Measurements from ENCODE around the gene FBXL14. TPM values are rescaled to one million over a fixed set of nuclear protein-coding genes. Genes with fewer than 3 reads are reported as not detected.

Gene FBXL14
- total RNA-seq: 9.2 and 14.9 TPM in 2 replicates

DNA sequence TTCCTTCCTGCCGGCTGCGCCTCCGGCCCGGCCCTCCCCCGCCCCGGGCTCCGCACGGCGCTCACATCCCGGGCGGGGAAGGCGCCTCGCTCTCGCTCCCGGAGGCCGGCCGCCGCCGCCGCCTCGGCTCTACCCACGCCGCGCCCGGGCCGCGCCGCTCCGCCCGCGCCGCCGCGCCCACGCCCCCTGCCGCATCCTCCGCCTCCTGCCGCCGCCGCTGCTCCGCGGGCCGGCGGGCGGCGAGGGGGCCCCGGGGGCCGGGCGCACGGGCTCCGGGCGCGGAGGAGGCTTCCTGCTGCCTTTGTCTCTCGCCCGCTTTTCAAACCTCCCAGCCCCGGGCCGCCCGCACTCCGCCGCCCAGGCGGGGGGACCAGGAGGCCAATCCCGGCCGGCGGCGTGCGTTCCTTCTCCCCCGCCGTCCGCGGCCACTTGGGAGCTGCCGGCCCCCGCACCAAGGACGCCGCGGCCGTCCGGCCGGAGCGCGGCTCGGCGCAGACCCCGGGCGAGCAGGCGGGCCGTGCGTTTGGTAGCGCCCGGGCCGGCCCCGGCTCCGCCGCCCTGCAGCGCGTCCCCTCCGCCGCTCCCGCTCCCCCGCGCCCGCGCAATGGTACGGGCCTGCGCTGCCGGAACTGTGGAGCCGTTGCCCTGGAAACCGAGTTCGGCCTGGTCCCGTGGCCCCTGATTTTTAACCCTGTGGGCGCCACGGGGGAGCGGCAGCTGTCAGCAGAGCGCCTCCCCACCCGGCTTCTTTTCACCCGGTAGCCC lies at the start of gene FBXL14:
Gene FBXL14 (minus strand): TSS at position 321 of the 765 bp plus-strand sequence. CDS start 515 bp downstream, outside the sequence.

DNA sequence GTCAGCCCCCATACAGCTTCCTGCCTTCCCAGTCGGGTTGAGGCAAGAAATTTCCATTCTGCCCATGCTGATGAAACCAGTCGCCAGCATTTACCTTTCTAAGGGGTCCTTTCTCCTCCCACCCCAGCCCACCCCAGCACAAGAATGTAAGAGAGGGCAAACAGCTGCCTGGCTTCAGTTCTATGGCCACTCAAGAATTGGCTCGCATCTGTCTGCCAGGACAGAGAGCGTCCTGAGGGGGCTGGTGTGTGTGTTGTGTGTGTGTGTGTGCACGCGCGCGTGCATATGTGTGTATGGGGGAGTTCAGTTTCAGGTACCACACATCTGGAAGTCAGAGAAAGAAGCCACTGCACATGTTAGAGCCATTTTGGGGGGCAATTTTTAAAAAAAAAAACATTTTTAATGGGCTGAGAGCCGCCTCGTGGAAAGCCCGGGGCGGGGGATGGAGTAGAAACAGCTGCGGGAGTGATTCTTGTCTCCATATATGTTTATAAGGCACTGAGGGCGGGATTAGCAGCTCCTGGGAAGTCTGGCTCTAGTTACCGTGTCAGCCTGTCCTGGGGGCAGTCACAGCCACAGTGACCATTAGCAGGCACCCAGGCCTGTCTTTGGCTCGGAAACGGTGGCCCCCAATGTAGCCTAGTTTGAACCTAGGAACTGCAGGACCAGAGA lies 34.4 kb upstream of the FBXL14 start, which contains the start of gene WNT5B:
Gene WNT5B (plus strand): TSS at position 566 of the 672 bp plus-strand sequence. CDS start 2,124 bp downstream, outside the sequence.

Other genes starting within 250 kb of the FBXL14 start
- gene WNT5B, start 34.6 kb upstream of the FBXL14 start, total RNA-seq: 8.6 and 32.8 TPM in 2 replicates
- gene ADIPOR2, start 96.5 kb upstream of the FBXL14 start, total RNA-seq: 24.8 and 41.1 TPM in 2 replicates
- gene LRTM2, start 226.0 kb upstream of the FBXL14 start, total RNA-seq: not detected in 2 replicates

All from epithelial cell of alveolus of lung (primary cell).